CD4-positive, alpha-beta T cell treated with Interferon alpha-2 for 1 hour (primary cell): ENCODE results near the gene BRICD5.

ENCODE experiments used
- DNase-seq, 2 donors: peaks; one replicate each; pipeline ENCODE4 v3.0.0-alpha.2; 2020 to 2022

Gene BRICD5

DNA sequence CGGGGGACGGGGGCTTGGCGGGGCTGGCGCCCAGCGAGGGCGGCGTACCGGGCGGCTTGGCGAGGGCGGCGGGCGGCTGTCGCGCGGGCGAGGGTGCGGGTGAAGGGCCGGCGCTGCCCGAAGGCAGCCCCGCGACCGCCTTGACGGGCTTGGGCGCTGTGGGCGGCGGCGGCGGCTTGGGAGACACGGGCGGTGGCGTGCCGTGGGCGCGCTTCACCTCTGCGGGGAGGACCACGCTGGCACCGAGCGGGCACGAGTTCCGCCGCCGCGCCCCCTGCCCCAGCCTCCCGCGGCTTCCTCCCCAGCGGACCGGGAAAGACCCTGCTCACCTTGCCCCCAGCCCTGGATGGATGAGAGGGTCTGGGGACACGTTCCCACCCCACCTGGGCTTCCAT is 31.6 kb downstream of the BRICD5 start:
- no peak for DNase-seq

GRCh38 chr16:2178321-2179106 is 32.1 kb downstream of the BRICD5 start:
- peak; percentile 15 to 51 for DNase-seq

GRCh38 chr16:2177561-2177960 is 33.1 kb downstream of the BRICD5 start:
- no peak for DNase-seq

DNA sequence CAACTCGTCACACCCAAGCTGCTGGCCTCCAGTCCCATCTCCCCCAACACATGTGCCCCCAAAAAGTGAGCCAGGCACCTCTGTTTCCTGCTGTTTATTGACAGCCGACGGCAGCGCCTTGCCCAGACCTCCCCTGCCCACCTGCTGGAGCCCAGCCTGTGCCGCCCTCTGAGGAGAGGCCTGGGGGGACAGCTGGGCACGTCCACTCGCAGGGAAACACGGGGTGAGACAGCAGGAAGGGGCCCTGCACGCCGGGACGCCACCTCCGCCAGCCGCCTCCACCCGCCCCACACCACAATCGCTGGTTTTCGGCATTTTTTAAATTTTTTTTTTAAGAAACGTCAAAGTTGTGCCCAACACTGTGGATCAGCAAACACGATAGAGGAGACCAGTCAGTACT is 33.6 kb downstream of the BRICD5 start:
- DNase-seq: no peak

DNA sequence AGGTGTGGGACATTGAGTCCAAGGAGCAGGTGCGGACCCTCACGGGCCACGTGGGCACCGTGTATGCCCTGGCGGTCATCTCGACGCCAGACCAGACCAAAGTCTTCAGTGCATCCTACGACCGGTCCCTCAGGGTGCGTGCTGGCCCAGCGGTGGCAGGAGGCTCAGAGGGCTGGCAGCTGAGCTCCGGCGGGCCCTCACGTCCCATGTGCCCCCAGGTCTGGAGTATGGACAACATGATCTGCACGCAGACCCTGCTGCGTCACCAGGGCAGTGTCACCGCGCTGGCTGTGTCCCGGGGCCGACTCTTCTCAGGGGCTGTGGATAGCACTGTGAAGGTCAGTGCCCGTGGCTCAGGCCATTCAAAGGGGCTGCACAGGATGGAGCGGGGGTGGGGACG is 34.6 kb downstream of the BRICD5 start:
- DNase-seq: no peak

DNA sequence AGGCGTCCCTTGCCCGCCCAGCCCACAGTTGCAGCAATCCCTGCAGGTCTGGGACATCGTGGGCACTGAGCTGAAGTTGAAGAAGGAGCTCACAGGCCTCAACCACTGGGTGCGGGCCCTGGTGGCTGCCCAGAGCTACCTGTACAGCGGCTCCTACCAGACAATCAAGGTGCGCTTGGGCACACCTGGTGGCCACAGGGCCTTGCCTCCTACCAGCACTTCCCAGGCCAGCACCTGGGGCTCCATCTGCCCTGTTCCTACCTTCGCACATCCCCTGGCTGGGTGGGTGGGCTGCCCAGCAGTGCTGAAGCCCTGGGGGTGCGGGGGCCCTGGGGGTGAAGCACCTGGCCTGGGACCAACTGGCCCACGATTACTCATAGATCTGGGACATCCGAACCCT is 35.2 kb downstream of the BRICD5 start:
- no peak for DNase-seq

GRCh38 chr16:2174396-2175131 is 36.1 kb downstream of the BRICD5 start:
- no peak for DNase-seq

DNA sequence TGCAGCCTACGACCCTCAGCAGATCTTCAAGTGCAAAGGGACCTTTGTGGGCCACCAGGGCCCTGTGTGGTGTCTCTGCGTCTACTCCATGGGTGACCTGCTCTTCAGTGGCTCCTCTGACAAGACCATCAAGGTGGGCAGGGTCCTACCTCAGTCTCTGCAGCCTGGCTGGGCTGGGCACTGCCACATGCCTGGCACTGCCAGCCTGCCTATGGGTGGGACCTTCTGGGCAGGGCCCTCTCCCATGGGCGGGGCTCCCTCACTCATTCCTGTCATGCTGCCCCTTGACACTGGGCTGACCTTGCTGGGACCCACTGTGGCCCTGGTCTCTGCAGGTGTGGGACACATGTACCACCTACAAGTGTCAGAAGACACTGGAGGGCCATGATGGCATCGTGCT is 36.7 kb downstream of the BRICD5 start:
- no peak for DNase-seq

- DNase-seq: no peak
These were observed 37.3 kb downstream of the BRICD5 start for GRCh38 chr16:2173366-2173765.

DNA sequence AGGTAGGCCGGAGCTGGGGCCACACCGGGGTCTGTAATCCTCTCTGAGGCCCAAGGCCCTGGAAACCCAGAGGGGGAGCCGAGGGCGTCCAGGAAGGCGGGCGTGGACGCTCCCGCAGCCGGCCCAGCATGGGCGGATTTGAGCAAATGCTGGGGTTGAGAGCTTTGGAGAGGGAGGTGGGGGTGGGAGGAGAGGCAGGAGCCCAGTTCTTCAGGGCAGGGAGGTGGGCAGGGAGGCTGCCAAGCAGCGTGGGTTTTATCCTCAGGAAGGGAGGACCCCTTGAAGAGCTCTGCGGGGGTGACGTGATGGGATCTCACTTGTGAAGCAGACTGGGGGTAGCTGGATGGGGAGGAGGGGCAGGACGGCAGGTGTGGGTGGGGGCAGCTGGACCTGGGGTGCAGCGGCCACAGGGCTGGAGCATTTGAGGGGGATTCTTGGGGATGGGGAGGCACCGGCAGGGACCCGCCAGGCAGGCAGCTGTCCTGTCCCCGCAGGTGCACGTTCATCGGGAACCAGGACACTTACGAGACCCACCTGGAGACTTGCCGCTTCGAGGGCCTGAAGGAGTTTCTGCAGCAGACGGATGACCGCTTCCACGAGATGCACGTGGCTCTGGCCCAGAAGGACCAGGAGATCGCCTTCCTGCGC is 37.9 kb downstream of the BRICD5 start:
- DNase-seq: no peak

DNA sequence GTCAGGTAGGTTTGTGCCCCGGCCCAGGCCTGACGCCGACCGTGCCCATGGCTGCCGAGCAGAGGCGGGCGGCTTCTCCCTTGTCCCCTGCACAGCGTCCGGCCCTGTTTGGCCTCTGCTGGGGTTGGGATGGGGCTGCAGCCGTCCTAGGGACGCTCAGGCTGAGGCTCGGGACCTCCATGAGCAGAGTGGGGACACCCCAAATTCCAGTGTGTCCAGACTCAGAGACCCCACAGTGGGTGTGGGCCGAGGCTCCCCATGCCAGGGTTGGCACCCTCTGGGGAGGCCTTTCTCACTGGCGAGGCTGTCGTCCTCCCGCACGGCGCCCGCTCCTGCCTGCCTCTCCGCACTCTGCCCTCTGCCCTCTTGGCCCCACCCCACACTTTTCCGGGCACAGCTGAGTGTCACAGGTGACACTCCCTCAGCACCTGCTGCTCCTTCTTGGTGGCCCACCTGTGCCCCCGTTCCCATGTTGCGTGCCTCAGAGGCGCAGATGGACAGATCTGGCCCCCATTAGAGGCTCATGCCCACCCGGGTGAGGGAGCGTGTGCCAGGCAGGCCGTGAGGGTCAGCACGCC is 39.0 kb downstream of the BRICD5 start:
- no peak for DNase-seq

GRCh38 chr16:2170587-2171435 is 39.9 kb downstream of the BRICD5 start:
- no peak for DNase-seq

DNA sequence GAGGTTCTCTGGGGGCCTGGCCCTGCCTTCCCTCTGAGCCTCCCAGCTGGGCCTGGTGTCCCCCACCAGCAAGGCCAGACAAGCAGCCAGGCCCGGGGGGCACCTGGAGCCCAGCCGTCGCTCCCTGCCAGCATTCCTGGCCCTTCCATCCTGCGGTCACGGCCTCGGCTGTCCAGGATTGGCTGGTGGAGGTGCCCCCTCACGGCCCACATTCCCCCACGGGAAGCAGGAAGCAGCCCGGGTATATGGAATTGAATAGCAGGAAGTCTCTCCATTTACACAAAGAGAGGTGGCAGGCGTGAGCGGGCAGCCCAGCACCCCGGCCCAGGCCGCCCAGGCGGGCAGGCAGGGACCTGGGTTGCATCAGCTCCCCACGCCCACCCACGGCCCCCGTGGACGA is 40.6 kb downstream of the BRICD5 start:
- DNase-seq: no peak

DNA sequence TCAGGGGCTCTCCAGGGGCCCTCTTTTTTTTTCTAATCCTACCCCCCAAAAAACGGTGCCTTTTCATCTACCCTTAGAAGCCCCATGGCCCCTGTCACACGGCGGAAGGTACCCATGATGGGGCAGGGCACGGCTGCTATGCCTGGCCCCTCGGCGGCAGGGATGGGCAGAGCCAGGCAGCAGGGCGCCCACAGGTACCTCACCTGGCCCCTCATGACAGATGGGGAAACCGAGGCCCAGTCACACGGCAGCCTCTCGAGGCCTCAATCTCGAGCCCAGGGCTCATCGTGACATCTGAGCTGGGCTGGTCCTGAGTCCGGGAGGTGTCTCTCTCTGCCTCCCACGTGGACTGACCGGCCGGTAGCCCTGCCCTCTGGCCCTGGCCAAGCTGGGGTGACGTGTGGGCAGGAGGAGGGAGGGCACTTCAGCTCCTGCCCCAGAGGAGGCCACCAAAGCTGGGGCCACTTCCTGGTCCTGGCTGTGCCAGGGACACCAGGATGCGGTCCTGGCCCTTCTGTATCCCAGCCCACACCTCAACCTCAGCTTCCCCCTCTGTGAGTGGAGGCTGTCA is 43.5 kb downstream of the BRICD5 start:
- no peak for DNase-seq

DNA sequence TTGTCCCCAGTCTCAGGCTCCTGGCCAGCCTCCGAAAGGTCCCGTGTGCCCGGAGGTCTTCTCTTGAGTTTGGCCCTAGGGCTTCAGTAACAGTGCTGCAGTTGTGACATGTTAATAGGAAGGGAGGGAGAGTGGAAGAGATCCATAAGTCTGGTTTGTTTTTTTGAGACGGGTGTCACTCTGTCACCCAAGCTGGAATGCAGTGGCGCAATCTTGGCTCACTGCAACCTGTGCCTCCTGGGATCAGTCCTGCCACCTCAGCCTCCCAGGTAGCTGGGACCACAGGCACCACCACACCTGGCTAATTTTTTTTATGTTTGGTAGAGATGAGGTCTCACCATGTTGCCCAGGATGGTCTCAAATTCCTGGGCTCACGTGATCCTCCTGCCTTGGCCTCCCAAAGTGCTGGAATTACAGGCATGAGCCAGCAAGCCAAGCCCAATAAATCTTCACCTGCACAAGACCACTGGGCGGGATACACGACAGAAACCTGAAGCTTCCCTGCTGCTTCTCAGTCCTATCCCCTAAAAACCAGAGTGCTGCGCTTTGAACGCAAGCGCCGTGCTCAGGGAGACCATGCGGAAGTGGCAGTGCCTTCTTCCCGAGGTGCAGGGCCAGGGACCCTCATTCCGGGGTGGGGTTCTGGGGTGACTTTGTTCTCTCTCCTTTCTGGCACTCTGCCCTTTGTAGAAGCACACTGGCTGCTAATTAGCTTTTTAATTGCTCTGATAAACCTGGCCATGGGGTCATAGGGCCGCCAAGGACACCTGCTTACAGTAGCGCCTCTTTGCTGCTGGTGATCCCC is 44.2 kb downstream of the BRICD5 start:
- DNase-seq: no peak

- no peak for DNase-seq
These were observed 44.8 kb downstream of the BRICD5 start for GRCh38 chr16:2165861-2166260.

- peak in 1 of 2 donors; percentile 20 for DNase-seq
These were observed 47.3 kb downstream of the BRICD5 start for GRCh38 chr16:2163211-2163881.

GRCh38 chr16:2162676-2163118 is 48.0 kb downstream of the BRICD5 start:
- no peak for DNase-seq

GRCh38 chr16:2161911-2162310 is 48.8 kb downstream of the BRICD5 start:
- DNase-seq: no peak

DNA sequence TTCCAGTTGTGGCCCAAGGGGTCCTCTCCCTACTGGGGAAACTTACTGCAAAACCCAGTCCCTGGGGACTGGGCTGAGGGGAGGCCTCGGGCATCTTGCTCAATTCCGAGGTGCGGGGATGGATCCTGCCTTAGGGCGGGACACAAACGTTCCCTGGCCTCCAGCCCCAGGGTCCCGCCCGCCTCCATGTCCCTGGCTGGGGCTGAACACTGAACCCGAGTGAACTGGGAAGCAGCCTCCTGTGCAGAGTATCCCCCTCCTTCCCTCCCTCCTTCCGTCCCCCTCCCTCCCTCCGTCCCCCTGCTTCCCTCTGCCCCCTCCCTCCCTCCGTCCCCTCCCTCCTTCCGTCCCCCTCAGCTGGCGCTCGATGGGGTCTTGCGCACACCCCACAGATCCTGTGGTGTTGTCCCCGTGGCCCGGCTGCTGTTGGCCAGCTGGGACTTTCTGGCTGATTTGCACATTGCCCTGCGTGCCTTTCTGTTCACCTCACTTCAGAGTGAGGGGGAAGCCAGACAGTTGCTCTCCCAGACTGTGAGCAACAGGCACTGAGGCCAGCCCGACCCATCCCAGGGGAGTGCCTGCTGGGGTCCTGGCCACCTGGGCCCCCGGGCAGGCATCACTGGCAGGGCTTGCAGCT is 49.6 kb downstream of the BRICD5 start:
- DNase-seq: no peak
